ENCODE data around the gene EIF3F. TPM values are rescaled to one million over a fixed set of nuclear protein-coding genes. Genes with fewer than 3 reads are reported as not detected.

Gene EIF3F
- total and polyA plus RNA-seq, 9 of the 15 experiments (the other 6 are each of a cell fraction or from before 2014, with no cell fraction given): 50.1 to 259 (median 135) TPM

- H3K27me3 ChIP-seq (ENCODE audit: control insufficient read depth in 2 of 2, insufficient read depth in 2 of 2, low read length in 2 of 2): no peaks in the 10 kb centered on the region
- H3K27ac ChIP-seq (ENCODE audit: extremely low read depth, low read depth, low read length): no peak overlapping the region
- ATAC-seq (no peak), DNase-seq (ENCODE audit: extremely low read depth in 1 of 4, low spot score in 3 of 4) (no peak), FAIRE-seq (no peak)
- H2AFZ ChIP-seq (ENCODE audit: low read depth, low read length): no peak overlapping the region
- H3K4me1 ChIP-seq (replicated peaks in 1 of 2; ENCODE audit: control insufficient read depth in 2 of 2, insufficient read depth in 2 of 2, low read length in 2 of 2): no peaks in the 10 kb centered on the region
- H3K36me3 ChIP-seq (ENCODE audit: control insufficient read depth, insufficient read depth, low read length): no peaks in the 10 kb centered on the region
- CTCF ChIA-PET (ENCODE audit: low intra/inter-chr PET ratio): no interaction called here
- no peaks in the 10 kb centered on the region for H3K79me2 ChIP-seq (ENCODE audit: control insufficient read depth, insufficient read depth, low read length)
- no peaks in the 10 kb centered on the region for H4K20me1 ChIP-seq (replicated peaks; ENCODE audit: control insufficient read depth, insufficient read depth, low read length)
- H3K4me2 ChIP-seq (ENCODE audit: insufficient read depth, low read length): no peak overlapping the region
- H3K9me3 ChIP-seq (replicated peaks; ENCODE audit: control insufficient read depth, insufficient read depth, low read depth, low read length): no peaks in the 10 kb centered on the region
- in situ Hi-C loops (cut with MboI): no loop called here
- no TSS peak for BruUV-seq (replicated peaks)
- H3K9ac ChIP-seq (ENCODE audit: insufficient read depth in 1 of 2, low read depth in 2 of 2, low read length in 2 of 2): no peak overlapping the region
- 16% methylated on average over 5 of the region's 5 CpGs for WGBS (ENCODE audit: insufficient coverage, low coverage, missing lambda C conversion rate)
- no peak overlapping the region for H3K4me3 ChIP-seq
- no peaks in the 10 kb centered on the region for H3K9me1 ChIP-seq (ENCODE audit: control insufficient read depth, insufficient read depth, low read length)
- intact Hi-C loops (cut with micrococcal nuclease): no loop called here
- POLR2A ChIA-PET: no interaction called here
- TF ChIP-seq E2F4 (CRISPR knock-in tag; IDR thresholded peaks at IDR 0.05; ENCODE audit: low read depth) (no peak), ZNF445 (CRISPR knock-in tag; IDR thresholded peaks at IDR 0.05; ENCODE audit: low read depth) (no peak), TSC22D4 (tag; IDR thresholded peaks at IDR 0.05) (no peak), ZC3H8 (IDR thresholded peaks at IDR 0.05) (no peak), HSF4 (CRISPR knock-in tag; IDR thresholded peaks at IDR 0.05; ENCODE audit: borderline replicate concordance) (no peak), THAP12 (CRISPR knock-in tag; IDR thresholded peaks at IDR 0.05) (no peak), ZMIZ1 (IDR thresholded peaks at IDR 0.05; ENCODE audit: low read depth in 2 of 2, low read length in 2 of 2) (no peak), ZBTB11 (CRISPR knock-in tag; IDR thresholded peaks at IDR 0.05) (no peak), SRF (CRISPR knock-in tag; IDR thresholded peaks at IDR 0.05) (no peak), MYNN (IDR thresholded peaks at IDR 0.05) (no peak), MYNN (CRISPR knock-in tag; IDR thresholded peaks at IDR 0.05) (no peak)
These were observed 14.1 kb upstream of the EIF3F start for GRCh38 chr11:7973011-7973410.

All from K562 (cell line).